Keratinocyte (primary cell): Measurements from ENCODE around the gene CHST7.

Source experiments
- CTCF ChIP-seq, 3 experiments: IDR thresholded peaks in 1 of 3; conservative IDR thresholded peaks in 1 of 3; optimal IDR thresholded peaks in 1 of 3; 2 replicates in 2 of 3; 3 replicates in 1 of 3; pipeline versions ENCODE3 to v1.5.1; 2011; ENCODE audit warnings: low read length in 3 of 3, mild to moderate bottlenecking in 3 of 3, moderate library complexity in 2 of 3, control low read depth in 1 of 3, inconsistent platforms in 1 of 3; ENCODE audit not compliant: insufficient read depth in 2 of 3; ENCODE audit errors: extremely low read depth in 1 of 3
- EZH2 ChIP-seq: IDR thresholded peaks from one replicate; pipeline ENCODE4 v1.6.1; 2012; ENCODE audit warnings: inconsistent platforms, mild to moderate bottlenecking, low read length, moderate library complexity

GRCh38 chrX:46561824-46562657, 11.5 kb upstream of the CHST7 start:
- TF ChIP-seq EZH2 (no peak), CTCF (optimal IDR thresholded peaks at IDR 0.05 in 1 of 3, IDR thresholded peaks at IDR 0.05 in 1 of 3, conservative IDR thresholded peaks at IDR 0.05 in 1 of 3; ENCODE audit: extremely low read depth in 1 of 3, insufficient read depth in 2 of 3, low read length in 3 of 3) (no peak)
